ENCODE measurements around the gene ESPNL.

Gene ESPNL

GRCh38 chr2:238142382-238143205 is 42.5 kb downstream of the ESPNL start:
- Histone ChIP-seq H3K4me1 (ENCODE audit: control extremely low read depth in 1 of 4, control insufficient read depth in 4 of 4, insufficient read depth in 4 of 4, low read length in 3 of 4) (peaks cover 0 to 25% (median 17%) of the 10 kb centered on the region in 4 experiments), H3K4me3 (ENCODE audit: control insufficient read depth in 1 of 7, extremely low read depth in 1 of 7, insufficient read depth in 4 of 7, low read depth in 2 of 7, low read length in 6 of 7) (no peak overlapping the region), H3K9me3 (ENCODE audit: control extremely low read depth in 1 of 5, control insufficient read depth in 4 of 5, insufficient read depth in 2 of 5, low read depth in 1 of 5, low read length in 4 of 5) (no peaks in the 10 kb centered on the region), H3K27me3 (replicated peaks in 2 of 5; ENCODE audit: control insufficient read depth in 4 of 5, insufficient read depth in 5 of 5, low read length in 4 of 5) (no peaks in the 10 kb centered on the region), H3K36me3 (ENCODE audit: control insufficient read depth in 4 of 4, insufficient read depth in 4 of 4, low read length in 3 of 4) (no peaks in the 10 kb centered on the region), H3K27ac (ENCODE audit: insufficient read depth in 1 of 2, low read depth in 1 of 2, low read length in 2 of 2, poor library complexity in 1 of 2, severe bottlenecking in 2 of 2) (no peak overlapping the region)
- 95% methylated on average over 25 of the region's 30 CpGs for WGBS (ENCODE audit: insufficient coverage)
- POLR2A ChIA-PET = no interaction called here
- DNase-seq = no peak
- CTCF ChIA-PET = interaction anchor here (1.0 to 1.3 kb wide), 2 partner anchors 10 to 12 kb away, joined by 4 read pairs; no protein-coding TSS in a partner anchor

- Histone ChIP-seq H3K9me3 (ENCODE audit: control extremely low read depth in 1 of 5, control insufficient read depth in 4 of 5, insufficient read depth in 2 of 5, low read depth in 1 of 5, low read length in 4 of 5) (no peaks in the 10 kb centered on the region), H3K36me3 (ENCODE audit: control insufficient read depth in 4 of 4, insufficient read depth in 4 of 4, low read length in 3 of 4) (no peaks in the 10 kb centered on the region), H3K27me3 (replicated peaks in 2 of 5; ENCODE audit: control insufficient read depth in 4 of 5, insufficient read depth in 5 of 5, low read length in 4 of 5) (no peaks in the 10 kb centered on the region), H3K27ac (ENCODE audit: insufficient read depth in 1 of 2, low read depth in 1 of 2, low read length in 2 of 2, poor library complexity in 1 of 2, severe bottlenecking in 2 of 2) (no peak overlapping the region), H3K4me3 (ENCODE audit: control insufficient read depth in 1 of 7, extremely low read depth in 1 of 7, insufficient read depth in 4 of 7, low read depth in 2 of 7, low read length in 6 of 7) (no peak overlapping the region), H3K4me1 (ENCODE audit: control extremely low read depth in 1 of 4, control insufficient read depth in 4 of 4, insufficient read depth in 4 of 4, low read length in 3 of 4) (peaks cover 0 to 25% (median 17%) of the 10 kb centered on the region in 4 experiments)
- DNase-seq = peak in 2 of 3 donors; percentile 79 to 84
- CTCF ChIA-PET = interaction anchor here (1.3 kb wide), 1 partner anchor 11 kb away, joined by 4 read pairs; no protein-coding TSS in a partner anchor
- 64% methylated on average over 19 of the region's 20 CpGs for WGBS (ENCODE audit: insufficient coverage)
- POLR2A ChIA-PET = no interaction called here
Observed at GRCh38 chr2:238143239-238143951, 43.3 kb downstream of the ESPNL start.

- H3K9me3 ChIP-seq (ENCODE audit: control extremely low read depth in 1 of 5, control insufficient read depth in 4 of 5, insufficient read depth in 2 of 5, low read depth in 1 of 5, low read length in 4 of 5) = no peaks in the 10 kb centered on the region
- no peak overlapping the region for H3K27ac ChIP-seq (ENCODE audit: insufficient read depth in 1 of 2, low read depth in 1 of 2, low read length in 2 of 2, poor library complexity in 1 of 2, severe bottlenecking in 2 of 2)
- CTCF ChIA-PET = interaction anchor here (1.5 kb wide), 1 partner anchor 29 kb away, joined by 3 read pairs; no protein-coding TSS in a partner anchor
- H3K4me3 ChIP-seq (ENCODE audit: control insufficient read depth in 1 of 7, extremely low read depth in 1 of 7, insufficient read depth in 4 of 7, low read depth in 2 of 7, low read length in 6 of 7) = no peak overlapping the region
- H3K36me3 ChIP-seq (ENCODE audit: control insufficient read depth in 4 of 4, insufficient read depth in 4 of 4, low read length in 3 of 4) = no peaks in the 10 kb centered on the region
- DNase-seq = no peak
- 90% methylated on average over 3 of the region's 5 CpGs for WGBS (ENCODE audit: insufficient coverage)
- H3K4me1 ChIP-seq (ENCODE audit: control extremely low read depth in 1 of 4, control insufficient read depth in 4 of 4, insufficient read depth in 4 of 4, low read length in 3 of 4) = peaks cover 0 to 24% (median 17%) of the 10 kb centered on the region in 4 experiments
- H3K27me3 ChIP-seq (replicated peaks in 2 of 5; ENCODE audit: control insufficient read depth in 4 of 5, insufficient read depth in 5 of 5, low read length in 4 of 5) = no peaks in the 10 kb centered on the region
- POLR2A ChIA-PET = no interaction called here
Observed at GRCh38 chr2:238144262-238144661, 44.1 kb downstream of the ESPNL start.

- peaks cover 0 to 19% (median 16%) of the 10 kb centered on the region in 4 experiments for H3K4me1 ChIP-seq (ENCODE audit: control extremely low read depth in 1 of 4, control insufficient read depth in 4 of 4, insufficient read depth in 4 of 4, low read length in 3 of 4)
Observed at GRCh38 chr2:238145046-238145445, 44.9 kb downstream of the ESPNL start.

GRCh38 chr2:238145851-238146250 is 45.7 kb downstream of the ESPNL start:
- 81% methylated on average over 12 of the region's 12 CpGs for WGBS (ENCODE audit: insufficient coverage)
- H3K4me1 ChIP-seq (ENCODE audit: control extremely low read depth in 1 of 4, control insufficient read depth in 4 of 4, insufficient read depth in 4 of 4, low read length in 3 of 4) = peaks cover 0 to 18% (median 14%) of the 10 kb centered on the region in 4 experiments
- no peak overlapping the region for H3K4me3 ChIP-seq (ENCODE audit: control insufficient read depth in 1 of 7, extremely low read depth in 1 of 7, insufficient read depth in 4 of 7, low read depth in 2 of 7, low read length in 6 of 7)
- H3K36me3 ChIP-seq (ENCODE audit: control insufficient read depth in 4 of 4, insufficient read depth in 4 of 4, low read length in 3 of 4) = no peaks in the 10 kb centered on the region
- ChIA-PET CTCF (interaction anchor here (0.9 kb wide), 1 partner anchor 22 kb away, joined by 3 read pairs; no protein-coding TSS in a partner anchor), POLR2A (no interaction called here)
- DNase-seq = no peak
- H3K27me3 ChIP-seq (replicated peaks in 2 of 5; ENCODE audit: control insufficient read depth in 4 of 5, insufficient read depth in 5 of 5, low read length in 4 of 5) = no peaks in the 10 kb centered on the region
- H3K27ac ChIP-seq (ENCODE audit: insufficient read depth in 1 of 2, low read depth in 1 of 2, low read length in 2 of 2, poor library complexity in 1 of 2, severe bottlenecking in 2 of 2) = no peak overlapping the region
- H3K9me3 ChIP-seq (ENCODE audit: control extremely low read depth in 1 of 5, control insufficient read depth in 4 of 5, insufficient read depth in 2 of 5, low read depth in 1 of 5, low read length in 4 of 5) = no peaks in the 10 kb centered on the region

More at GRCh38 chr2:238145046-238145445, 44.9 kb downstream of the ESPNL start:
- no peaks in the 10 kb centered on the region for H3K27me3 ChIP-seq (replicated peaks in 2 of 5; ENCODE audit: control insufficient read depth in 4 of 5, insufficient read depth in 5 of 5, low read length in 4 of 5)
- ChIA-PET POLR2A (no interaction called here), CTCF (interaction anchor here (0.9 to 1.5 kb wide), 2 partner anchors 23 to 30 kb away, joined by 3 read pairs; no protein-coding TSS in a partner anchor)
- no peak overlapping the region for H3K4me3 ChIP-seq (ENCODE audit: control insufficient read depth in 1 of 7, extremely low read depth in 1 of 7, insufficient read depth in 4 of 7, low read depth in 2 of 7, low read length in 6 of 7)
- H3K27ac ChIP-seq (ENCODE audit: insufficient read depth in 1 of 2, low read depth in 1 of 2, low read length in 2 of 2, poor library complexity in 1 of 2, severe bottlenecking in 2 of 2) = no peak overlapping the region
- H3K9me3 ChIP-seq (ENCODE audit: control extremely low read depth in 1 of 5, control insufficient read depth in 4 of 5, insufficient read depth in 2 of 5, low read depth in 1 of 5, low read length in 4 of 5) = no peaks in the 10 kb centered on the region
- no peak for DNase-seq
- WGBS (ENCODE audit: insufficient coverage) = 96% methylated on average over 11 of the region's 12 CpGs
- H3K36me3 ChIP-seq (ENCODE audit: control insufficient read depth in 4 of 4, insufficient read depth in 4 of 4, low read length in 3 of 4) = no peaks in the 10 kb centered on the region

GRCh38 chr2:238146884-238147544 is 46.9 kb downstream of the ESPNL start:
- CTCF ChIA-PET = interaction anchor here (0.6 to 1.6 kb wide), 2 partner anchors 10 to 45 kb away, joined by 3 to 4 read pairs; no protein-coding TSS in a partner anchor
- DNase-seq = no peak
- Histone ChIP-seq H3K4me3 (ENCODE audit: control insufficient read depth in 1 of 7, extremely low read depth in 1 of 7, insufficient read depth in 4 of 7, low read depth in 2 of 7, low read length in 6 of 7) (no peak overlapping the region), H3K27ac (ENCODE audit: insufficient read depth in 1 of 2, low read depth in 1 of 2, low read length in 2 of 2, poor library complexity in 1 of 2, severe bottlenecking in 2 of 2) (no peak overlapping the region), H3K36me3 (ENCODE audit: control insufficient read depth in 4 of 4, insufficient read depth in 4 of 4, low read length in 3 of 4) (no peaks in the 10 kb centered on the region), H3K4me1 (ENCODE audit: control extremely low read depth in 1 of 4, control insufficient read depth in 4 of 4, insufficient read depth in 4 of 4, low read length in 3 of 4) (peaks cover 0 to 6% (median 3%) of the 10 kb centered on the region in 4 experiments), H3K9me3 (ENCODE audit: control extremely low read depth in 1 of 5, control insufficient read depth in 4 of 5, insufficient read depth in 2 of 5, low read depth in 1 of 5, low read length in 4 of 5) (no peaks in the 10 kb centered on the region), H3K27me3 (replicated peaks in 2 of 5; ENCODE audit: control insufficient read depth in 4 of 5, insufficient read depth in 5 of 5, low read length in 4 of 5) (no peaks in the 10 kb centered on the region)
- WGBS (ENCODE audit: insufficient coverage) = 81% methylated on average over 4 of the region's 13 CpGs
- POLR2A ChIA-PET = no interaction called here

Data from common myeloid progenitor, CD34-positive (primary cell).